Neural cell (in vitro differentiated cells): ENCODE results near the gene SPATA13. TPM values are rescaled to one million over a fixed set of nuclear protein-coding genes. Genes with fewer than 3 reads are reported as not detected.

Experiments used
- H2AFZ ChIP-seq: fragments of 200-600, 300-800 bp; sonication (generic), shearing (Covaris generic); 2 replicates; pipeline ENCODE4 v1.6.0; 2014; ENCODE audit warnings: low read depth, mild to moderate bottlenecking, antibody characterized with exemption, low read length, moderate library complexity
- H3F3A ChIP-seq: fragments of 200-600 bp; shearing (Covaris generic); 2 replicates; pipeline ENCODE4 v1.6.1; 2016; ENCODE audit warnings: mild to moderate bottlenecking, moderate library complexity, mixed read lengths, antibody characterized with exemption, low read length; ENCODE audit not compliant: insufficient read depth, poor library complexity, severe bottlenecking
- H3K27ac ChIP-seq: fragments of 200-600, 300-800 bp; sonication (generic), shearing (Covaris generic); 2 replicates; pipeline ENCODE4 v1.5.1; 2014; ENCODE audit warnings: mild to moderate bottlenecking, low read length, moderate library complexity
- H3K27me3 ChIP-seq: fragments of 300-800, 200-600 bp; sonication (generic), shearing (Covaris generic); 2 replicates; pipeline ENCODE4 v1.6.0; 2014; ENCODE audit warnings: mild to moderate bottlenecking, low read depth, low read length, moderate library complexity; ENCODE audit not compliant: insufficient read depth
- H3K36me3 ChIP-seq: fragments of 300-800, 200-600 bp; sonication (generic), shearing (Covaris generic); 2 replicates; pipeline ENCODE4 v1.5.1; 2014; ENCODE audit warnings: mild to moderate bottlenecking, antibody characterized with exemption, low read length, moderate library complexity; ENCODE audit not compliant: insufficient read depth
- H3K4me2 ChIP-seq: fragments of 300-800, 200-600 bp; sonication (generic), shearing (Covaris generic); 2 replicates; pipeline ENCODE4 v1.6.0; 2014; ENCODE audit warnings: mild to moderate bottlenecking, low read length
- H3K4me3 ChIP-seq: fragments of 300-800, 200-600 bp; sonication (generic), shearing (Covaris generic); 2 replicates; pipeline ENCODE4 v1.5.1; 2014; ENCODE audit warnings: mild to moderate bottlenecking, low read length, moderate library complexity
- H3K79me2 ChIP-seq: fragments of 200-600 bp; shearing (Covaris generic); replicated peaks from 2 replicates; pipeline ENCODE4 v1.6.0; 2014; ENCODE audit warnings: mild to moderate bottlenecking, low read length, moderate library complexity; ENCODE audit not compliant: insufficient read depth
- H3K9ac ChIP-seq: fragments of 300-800, 200-600 bp; sonication (generic), shearing (Covaris generic); 2 replicates; pipeline ENCODE4 v1.6.1; 2016; ENCODE audit warnings: mild to moderate bottlenecking, low read length, mixed read lengths
- H3K9me2 ChIP-seq: fragments of 200-600 bp; shearing (Covaris generic); 2 replicates; pipeline ENCODE4 v1.6.1; 2016; ENCODE audit warnings: mild to moderate bottlenecking, low read length, mixed read lengths; ENCODE audit not compliant: insufficient read depth
- H3K9me3 ChIP-seq: fragments of 200-600, 300-800 bp; sonication (generic), shearing (Covaris generic); 2 replicates; pipeline ENCODE4 v1.6.1; 2016; ENCODE audit warnings: mild to moderate bottlenecking, mixed run types, low read length, moderate library complexity, mixed read lengths
- H4K20me1 ChIP-seq: fragments of 200-600 bp; shearing (Covaris generic); 2 replicates; pipeline ENCODE4 v1.6.1; 2016; ENCODE audit warnings: mild to moderate bottlenecking, mixed run types; ENCODE audit not compliant: insufficient read depth
- CTCF ChIP-seq: fragments of 450-650 bp; IDR thresholded peaks from 2 replicates; pipeline ENCODE4 v1.5.1; 2014; ENCODE audit warnings: antibody characterized with exemption, mild to moderate bottlenecking, moderate library complexity; ENCODE audit not compliant: poor library complexity, severe bottlenecking
- EP300 ChIP-seq: fragments of 450-650 bp; conservative IDR thresholded peaks from 2 replicates; pipeline ENCODE4 v1.6.1; 2014; ENCODE audit warnings: antibody characterized with exemption, mild to moderate bottlenecking, moderate library complexity; ENCODE audit not compliant: poor library complexity, severe bottlenecking
- EZH2 ChIP-seq: fragments of 200-600, 300-800 bp; shearing (Covaris generic), sonication (generic); IDR thresholded peaks from 2 replicates; pipeline ENCODE4 v1.6.1; 2014; ENCODE audit warnings: antibody characterized with exemption, low read length, borderline replicate concordance, mild to moderate bottlenecking; ENCODE audit not compliant: insufficient read depth, poor library complexity, severe bottlenecking
- MXI1 ChIP-seq: fragments of 450-650 bp; conservative IDR thresholded peaks from 2 replicates; pipeline ENCODE4 v1.6.1; 2014; ENCODE audit warnings: antibody characterized with exemption, mild to moderate bottlenecking; ENCODE audit not compliant: poor library complexity, severe bottlenecking
- POLR2AphosphoS5 ChIP-seq: IDR thresholded peaks from 2 replicates; pipeline ENCODE4 v1.6.1; 2012
- RAD21 ChIP-seq: fragments of 450-650 bp; conservative IDR thresholded peaks from 2 replicates; pipeline ENCODE4 v1.6.1; 2014; ENCODE audit warnings: antibody characterized with exemption, mild to moderate bottlenecking, moderate library complexity
- REST ChIP-seq: IDR thresholded peaks from 2 replicates; pipeline ENCODE4 v1.6.1; 2012; ENCODE audit warnings: borderline replicate concordance
- SMC3 ChIP-seq: fragments of 450-650 bp; conservative IDR thresholded peaks from 2 replicates; pipeline ENCODE4 v1.6.1; 2014; ENCODE audit warnings: antibody characterized with exemption, mild to moderate bottlenecking, moderate library complexity; ENCODE audit not compliant: poor library complexity
- TAF1 ChIP-seq: IDR thresholded peaks from 2 replicates; pipeline ENCODE4 v1.6.1; 2012; ENCODE audit warnings: low read depth
- polyA plus RNA-seq: library from polyadenylated mRNA; depleted of rRNA; stranded (reverse); fragments of >200 nt; gene quantifications from 2 replicates; pipeline ENCODE4 v1.2.3, GENCODE V29; 2014

The SPATA13 gene
- polyA plus RNA-seq, 1 donor from 2014 or later: 15.5 TPM

GRCh38 chr13:24148414-24149235, 11.9 kb upstream of the SPATA13 start:
- Histone ChIP-seq H4K20me1 (no peaks in the 10 kb centered on the region), H3K9ac (no peak overlapping the region), H3K4me3 (no peak overlapping the region), H3K4me2 (no peak overlapping the region), H3K9me3 (no peaks in the 10 kb centered on the region), H3F3A (no peaks in the 10 kb centered on the region), H3K27me3 (no peaks in the 10 kb centered on the region), H3K36me3 (no peaks in the 10 kb centered on the region), H3K79me2 (no peaks in the 10 kb centered on the region), H2AFZ (no peak overlapping the region), H3K27ac (no peak overlapping the region), H3K9me2 (no peaks in the 10 kb centered on the region)
- TF ChIP-seq RAD21: no peak
- TF ChIP-seq POLR2AphosphoS5: no peak
- no peak for TF ChIP-seq SMC3
- no peak for TF ChIP-seq EZH2
- no peak for TF ChIP-seq REST
- TF ChIP-seq EP300: no peak
- TF ChIP-seq CTCF: no peak
- no peak for TF ChIP-seq TAF1
- TF ChIP-seq MXI1: no peak

GRCh38 chr13:24149246-24150032, 11.1 kb upstream of the SPATA13 start:
- Histone ChIP-seq H3K9ac (no peak overlapping the region), H3K4me2 (no peak overlapping the region), H3K27ac (no peak overlapping the region), H2AFZ (no peak overlapping the region), H3K4me3 (no peak overlapping the region), H3K36me3 (no peaks in the 10 kb centered on the region), H3K9me3 (no peaks in the 10 kb centered on the region), H3K79me2 (no peaks in the 10 kb centered on the region), H3K27me3 (no peaks in the 10 kb centered on the region), H3K9me2 (no peaks in the 10 kb centered on the region), H4K20me1 (no peaks in the 10 kb centered on the region), H3F3A (no peaks in the 10 kb centered on the region)
- no peak for TF ChIP-seq RAD21
- TF ChIP-seq POLR2AphosphoS5: no peak
- TF ChIP-seq CTCF: no peak
- TF ChIP-seq SMC3: no peak
- TF ChIP-seq EZH2: no peak
- TF ChIP-seq EP300: no peak
- no peak for TF ChIP-seq TAF1
- TF ChIP-seq MXI1: no peak
- no peak for TF ChIP-seq REST
